HepG2 (cell line): ENCODE data around the gene MLYCD. TPM values are rescaled to one million over a fixed set of nuclear protein-coding genes. Genes with fewer than 3 reads are reported as not detected.

Experiments used
- FOXJ3 ChIP-seq: sonication (generic); formaldehyde crosslinking; IDR thresholded peaks from 2 replicates; pipeline ENCODE4 v1.4.0; 2020; ENCODE audit warnings: missing genetic modification reagents, mild to moderate bottlenecking, borderline replicate concordance
- FOXO1 ChIP-seq: sonication (generic); formaldehyde crosslinking; IDR thresholded peaks from 2 replicates; pipeline ENCODE4 v1.4.0; 2020; ENCODE audit warnings: missing genetic modification reagents
- HNF4A ChIP-seq: sonication (generic); formaldehyde crosslinking; IDR thresholded peaks from 2 replicates; pipeline ENCODE4 v1.4.0; 2020; ENCODE audit warnings: missing genetic modification reagents
- KDM5B ChIP-seq: sonication (generic); formaldehyde crosslinking; IDR thresholded peaks from 2 replicates; pipeline ENCODE4 v1.4.0; 2020; ENCODE audit warnings: missing genetic modification reagents, mild to moderate bottlenecking, borderline replicate concordance
- KMT2B ChIP-seq: IDR thresholded peaks from 2 replicates; pipeline ENCODE4 v1.6.1; 2016; ENCODE audit warnings: missing genetic modification reagents, missing compliant biosample characterization
- LCORL ChIP-seq, 2 experiments: fragments of 450-650 bp in 1 of 2; sonication (generic) in 1 of 2; formaldehyde crosslinking in 1 of 2; IDR thresholded peaks; 2 replicates each; pipeline versions ENCODE4 v1.5.0 to v1.6.1; 2017 to 2020; ENCODE audit warnings: antibody characterized with exemption in 1 of 2, missing genetic modification reagents in 1 of 2
- MEF2D ChIP-seq: sonication (generic); formaldehyde crosslinking; IDR thresholded peaks from 2 replicates; pipeline ENCODE4 v1.5.1; 2020; ENCODE audit warnings: mild to moderate bottlenecking, missing genetic modification reagents
- NAIF1 ChIP-seq: sonication (generic); formaldehyde crosslinking; IDR thresholded peaks from 2 replicates; pipeline ENCODE4 v1.5.0; 2020; ENCODE audit warnings: mild to moderate bottlenecking, missing genetic modification reagents, borderline replicate concordance
- TAF1 ChIP-seq: sonication (generic); formaldehyde crosslinking; IDR thresholded peaks from 2 replicates; pipeline ENCODE4 v1.4.0; 2020; ENCODE audit warnings: missing genetic modification reagents
- ZBTB33 ChIP-seq: sonication (generic); formaldehyde crosslinking; IDR thresholded peaks from 2 replicates; pipeline ENCODE4 v1.4.0; 2020; ENCODE audit warnings: missing genetic modification reagents
- ZFP41 ChIP-seq: sonication (generic); formaldehyde crosslinking; IDR thresholded peaks from 2 replicates; pipeline ENCODE4 v1.4.0; 2020; ENCODE audit warnings: mild to moderate bottlenecking, missing genetic modification reagents, borderline replicate concordance
- ZNF362 ChIP-seq: sonication (generic); formaldehyde crosslinking; IDR thresholded peaks from 2 replicates; pipeline ENCODE4 v1.4.0; 2020; ENCODE audit warnings: missing genetic modification reagents, mild to moderate bottlenecking, borderline replicate concordance
- ZNF572 ChIP-seq: sonication (generic); formaldehyde crosslinking; IDR thresholded peaks from 2 replicates; pipeline ENCODE4 v1.5.1; 2020; ENCODE audit warnings: mild to moderate bottlenecking, missing genetic modification reagents
- polyA plus RNA-seq, 8 experiments: library from polyadenylated mRNA; depleted of rRNA in 3 of 8; stranded (reverse) in 7 of 8; unstranded in 1 of 8; fragments of >200 nt; fragmentation: Illumina TruSeq in 4 of 8; extraction: Trizol in 4 of 8; gene quantifications; 2 replicates each; pipeline versions ENCODE4 v1.2.1 to v1.2.3, GENCODE V29; 2011 to 2016; ENCODE audit warnings: low read depth in 4 of 8, missing spikeins in 1 of 8, mixed read lengths in 1 of 8; ENCODE audit not compliant: insufficient read depth in 1 of 8
- total RNA-seq, 5 experiments: library from RNA; depleted of rRNA; stranded (reverse); fragments of >200 nt; fragmentation: Illumina TruSeq; extraction: Trizol; gene quantifications; 2 replicates each; pipeline ENCODE4 v1.2.3, GENCODE V29; 2016; ENCODE audit warnings: low read depth in 1 of 5
- TF ChIP-seq, protein P1 (sequence below): sonication (generic); formaldehyde crosslinking; IDR thresholded peaks from 2 replicates; pipeline ENCODE4 v1.8.0; 2022; ENCODE audit warnings: missing genetic modification reagents, mild to moderate bottlenecking, borderline replicate concordance
- TF ChIP-seq, protein P2 (sequence below): sonication (generic); formaldehyde crosslinking; IDR thresholded peaks from 2 replicates; pipeline ENCODE4 v1.5.1; 2020; ENCODE audit warnings: missing genetic modification reagents, mild to moderate bottlenecking, borderline replicate concordance
- TF ChIP-seq, protein P3 (sequence below): sonication (generic); formaldehyde crosslinking; IDR thresholded peaks from 2 replicates; pipeline ENCODE4 v1.9.0; 2021; ENCODE audit warnings: missing genetic modification reagents, borderline replicate concordance
- TF ChIP-seq, protein P4 (sequence below): IDR thresholded peaks from 2 replicates; pipeline ENCODE4 v1.6.1; 2016; ENCODE audit warnings: mild to moderate bottlenecking

MLYCD gene
- total and polyA plus RNA-seq, 2 of the 13 experiments (the other 11 are each of a cell fraction or from before 2014, with no cell fraction given): 1.8 to 4.0 TPM

DNA sequence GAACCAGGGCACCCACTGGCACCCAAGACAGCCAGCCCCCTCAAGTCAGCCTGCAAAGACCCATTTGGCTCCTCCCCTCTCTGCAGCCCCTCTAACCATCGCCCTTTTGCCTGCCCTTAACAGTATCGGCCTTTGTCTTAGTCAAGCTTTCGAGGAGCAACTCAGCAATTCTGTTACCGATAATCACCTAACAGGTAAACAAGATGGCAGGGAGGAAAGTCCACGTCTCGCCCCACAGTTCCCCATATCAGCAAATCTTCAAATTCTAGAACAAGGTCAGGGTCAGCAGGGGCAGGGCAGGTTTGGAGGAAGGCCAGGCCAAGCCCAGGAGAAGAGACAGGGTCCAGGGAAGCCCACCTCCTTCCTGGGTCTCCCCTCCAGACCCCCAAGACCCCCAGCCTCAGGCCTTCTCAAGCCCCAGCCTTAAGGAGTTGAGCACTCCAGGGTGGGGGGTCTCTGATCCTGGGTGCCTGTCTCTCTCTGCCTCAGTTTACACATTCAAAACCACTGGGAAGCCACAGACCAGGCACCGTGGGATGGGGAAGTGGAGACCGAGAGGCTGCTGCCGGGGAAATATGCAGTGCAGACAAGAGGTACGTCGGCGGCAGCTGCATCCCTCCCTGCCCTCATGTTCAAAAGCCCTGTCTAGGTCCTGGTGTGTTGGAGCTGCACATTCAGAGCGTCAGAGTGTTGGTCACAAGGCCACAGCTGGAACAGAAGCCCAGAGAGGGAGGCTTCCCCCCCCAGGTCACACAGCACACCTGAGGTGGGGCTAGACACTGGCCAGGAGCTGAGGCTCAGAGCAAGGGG is 50.2 kb downstream of the MLYCD start (continued):
- TF ChIP-seq NAIF1 (no peak), ZBTB33 (CRISPR knock-in tag) (0 out of 2 replicates have a peak, but pooled peaks have one; percentile 9), ZNF572 (CRISPR knock-in tag) (peak; percentile 77; the same call in 1 of the 2 replicates), ZNF362 (peak; percentile 37; the same call in 1 of the 2 replicates), KMT2B (CRISPR knock-in tag) (0 out of 2 replicates have a peak, but pooled peaks have one; percentile 31), MEF2D (CRISPR knock-in tag) (peak; percentile 18), ZFP41 (CRISPR knock-in tag) (no peak), TAF1 (CRISPR knock-in tag) (no peak), LCORL (IDR thresholded peaks at IDR 0.05) (no peak), LCORL (CRISPR knock-in tag; IDR thresholded peaks at IDR 0.05) (peak; percentile 71; the same call in 1 of the 2 replicates), HNF4A (CRISPR knock-in tag) (peak; percentile 97), FOXO1 (CRISPR knock-in tag) (peak; percentile 97), FOXJ3 (CRISPR knock-in tag) (peak; percentile 32; the same call in 1 of the 2 replicates), KDM5B (CRISPR knock-in tag) (peak; percentile 22; the same call in 1 of the 2 replicates)
- TF ChIP-seq, protein P1, sequence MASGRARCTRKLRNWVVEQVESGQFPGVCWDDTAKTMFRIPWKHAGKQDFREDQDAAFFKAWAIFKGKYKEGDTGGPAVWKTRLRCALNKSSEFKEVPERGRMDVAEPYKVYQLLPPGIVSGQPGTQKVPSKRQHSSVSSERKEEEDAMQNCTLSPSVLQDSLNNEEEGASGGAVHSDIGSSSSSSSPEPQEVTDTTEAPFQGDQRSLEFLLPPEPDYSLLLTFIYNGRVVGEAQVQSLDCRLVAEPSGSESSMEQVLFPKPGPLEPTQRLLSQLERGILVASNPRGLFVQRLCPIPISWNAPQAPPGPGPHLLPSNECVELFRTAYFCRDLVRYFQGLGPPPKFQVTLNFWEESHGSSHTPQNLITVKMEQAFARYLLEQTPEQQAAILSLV (CRISPR knock-in tag): no peak; the same call in 1 of the 2 replicates
- TF ChIP-seq, protein P2, sequence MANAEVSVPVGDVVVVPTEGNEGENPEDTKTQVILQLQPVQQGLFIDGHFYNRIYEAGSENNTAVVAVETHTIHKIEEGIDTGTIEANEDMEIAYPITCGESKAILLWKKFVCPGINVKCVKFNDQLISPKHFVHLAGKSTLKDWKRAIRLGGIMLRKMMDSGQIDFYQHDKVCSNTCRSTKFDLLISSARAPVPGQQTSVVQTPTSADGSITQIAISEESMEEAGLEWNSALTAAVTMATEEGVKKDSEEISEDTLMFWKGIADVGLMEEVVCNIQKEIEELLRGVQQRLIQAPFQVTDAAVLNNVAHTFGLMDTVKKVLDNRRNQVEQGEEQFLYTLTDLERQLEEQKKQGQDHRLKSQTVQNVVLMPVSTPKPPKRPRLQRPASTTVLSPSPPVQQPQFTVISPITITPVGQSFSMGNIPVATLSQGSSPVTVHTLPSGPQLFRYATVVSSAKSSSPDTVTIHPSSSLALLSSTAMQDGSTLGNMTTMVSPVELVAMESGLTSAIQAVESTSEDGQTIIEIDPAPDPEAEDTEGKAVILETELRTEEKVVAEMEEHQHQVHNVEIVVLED (CRISPR knock-in tag): no peak
- TF ChIP-seq, protein P3, sequence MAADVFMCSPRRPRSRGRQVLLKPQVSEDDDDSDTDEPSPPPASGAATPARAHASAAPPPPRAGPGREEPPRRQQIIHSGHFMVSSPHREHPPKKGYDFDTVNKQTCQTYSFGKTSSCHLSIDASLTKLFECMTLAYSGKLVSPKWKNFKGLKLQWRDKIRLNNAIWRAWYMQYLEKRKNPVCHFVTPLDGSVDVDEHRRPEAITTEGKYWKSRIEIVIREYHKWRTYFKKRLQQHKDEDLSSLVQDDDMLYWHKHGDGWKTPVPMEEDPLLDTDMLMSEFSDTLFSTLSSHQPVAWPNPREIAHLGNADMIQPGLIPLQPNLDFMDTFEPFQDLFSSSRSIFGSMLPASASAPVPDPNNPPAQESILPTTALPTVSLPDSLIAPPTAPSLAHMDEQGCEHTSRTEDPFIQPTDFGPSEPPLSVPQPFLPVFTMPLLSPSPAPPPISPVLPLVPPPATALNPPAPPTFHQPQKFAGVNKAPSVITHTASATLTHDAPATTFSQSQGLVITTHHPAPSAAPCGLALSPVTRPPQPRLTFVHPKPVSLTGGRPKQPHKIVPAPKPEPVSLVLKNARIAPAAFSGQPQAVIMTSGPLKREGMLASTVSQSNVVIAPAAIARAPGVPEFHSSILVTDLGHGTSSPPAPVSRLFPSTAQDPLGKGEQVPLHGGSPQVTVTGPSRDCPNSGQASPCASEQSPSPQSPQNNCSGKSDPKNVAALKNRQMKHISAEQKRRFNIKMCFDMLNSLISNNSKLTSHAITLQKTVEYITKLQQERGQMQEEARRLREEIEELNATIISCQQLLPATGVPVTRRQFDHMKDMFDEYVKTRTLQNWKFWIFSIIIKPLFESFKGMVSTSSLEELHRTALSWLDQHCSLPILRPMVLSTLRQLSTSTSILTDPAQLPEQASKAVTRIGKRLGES (CRISPR knock-in tag): no peak
- TF ChIP-seq, protein P4, sequence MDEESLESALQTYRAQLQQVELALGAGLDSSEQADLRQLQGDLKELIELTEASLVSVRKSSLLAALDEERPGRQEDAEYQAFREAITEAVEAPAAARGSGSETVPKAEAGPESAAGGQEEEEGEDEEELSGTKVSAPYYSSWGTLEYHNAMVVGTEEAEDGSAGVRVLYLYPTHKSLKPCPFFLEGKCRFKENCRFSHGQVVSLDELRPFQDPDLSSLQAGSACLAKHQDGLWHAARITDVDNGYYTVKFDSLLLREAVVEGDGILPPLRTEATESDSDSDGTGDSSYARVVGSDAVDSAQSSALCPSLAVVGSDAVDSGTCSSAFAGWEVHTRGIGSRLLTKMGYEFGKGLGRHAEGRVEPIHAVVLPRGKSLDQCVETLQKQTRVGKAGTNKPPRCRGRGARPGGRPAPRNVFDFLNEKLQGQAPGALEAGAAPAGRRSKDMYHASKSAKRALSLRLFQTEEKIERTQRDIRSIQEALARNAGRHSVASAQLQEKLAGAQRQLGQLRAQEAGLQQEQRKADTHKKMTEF: peak; percentile 63
